Breast epithelium (tissue), 4 donors: Measurements from ENCODE around the gene UGT2B28. TPM values are rescaled to one million over a fixed set of nuclear protein-coding genes. Genes with fewer than 3 reads are reported as not detected.
"Not testable (repeated sequence)": the region's sequence is repeated elsewhere in the genome, so short reads cannot be mapped to it uniquely, and the experiment has no call there.

ENCODE experiments used
- DNase-seq, 2 donors: peaks; one replicate each; pipeline ENCODE4 v3.0.0-alpha.2; 2019; ENCODE audit warnings: low spot score in 2 of 2
- H3K27ac ChIP-seq, 2 donors: fragments of 200-600 bp; sonication (generic) in 1 of 2; one replicate each; pipeline ENCODE4 v1.5.1; 2016 to 2019; ENCODE audit warnings: mild to moderate bottlenecking in 1 of 2
- H3K27me3 ChIP-seq, 2 donors: fragments of 200-600 bp; sonication (generic) in 1 of 2; one replicate each; pipeline versions ENCODE4 v1.5.1 to v1.6.0; 2017 to 2019; ENCODE audit warnings: control low read depth in 1 of 2, mild to moderate bottlenecking in 1 of 2
- H3K36me3 ChIP-seq: fragments of 200-600 bp; one replicate; pipeline ENCODE4 v1.5.1; 2019
- H3K4me1 ChIP-seq, 2 donors: fragments of 200-600 bp; sonication (generic); one replicate each; pipeline ENCODE4 v1.5.1; 2016 to 2019; ENCODE audit warnings: control low read depth in 1 of 2
- H3K4me3 ChIP-seq, 3 donors: fragments of 200-600 bp; sonication (generic); 1 replicate in 2 of 3; 2 replicates in 1 of 3; pipeline ENCODE4 v1.5.1; 2016 to 2019; ENCODE audit warnings: mild to moderate bottlenecking in 3 of 3, moderate library complexity in 2 of 3
- H3K9me3 ChIP-seq, 2 donors: fragments of 200-600 bp; sonication (generic) in 1 of 2; one replicate each; pipeline ENCODE4 v1.5.1; 2016 to 2019; ENCODE audit warnings: control low read depth in 1 of 2
- CTCF ChIP-seq, 3 donors: fragments of 450-650 bp; IDR thresholded peaks; one replicate each; pipeline ENCODE4 v1.5.1; 2016 to 2017; ENCODE audit warnings: antibody characterized with exemption in 3 of 3, mild to moderate bottlenecking in 3 of 3, moderate library complexity in 3 of 3
- POLR2A ChIP-seq: fragments of 450-650 bp; IDR thresholded peaks from one replicate; pipeline ENCODE4 v1.6.1; 2016; ENCODE audit warnings: antibody characterized with exemption, mild to moderate bottlenecking, moderate library complexity
- POLR2AphosphoS5 ChIP-seq, 3 donors: sonication (generic); formaldehyde crosslinking; IDR thresholded peaks; one replicate each; pipeline ENCODE4 v1.6.1; 2017; ENCODE audit warnings: antibody characterized with exemption in 3 of 3
- intact Hi-C: fragments of 100-400 bp; cut with DNase I; formaldehyde crosslinking; loops from one replicate; pipeline ENCODE4 v1.15.1; 2023; ENCODE audit warnings: low total_unique reads
- total RNA-seq, 3 donors: library from RNA; depleted of rRNA; stranded (reverse); fragments of >200 nt; gene quantifications; one replicate each; pipeline ENCODE4 v1.1.0, GENCODE V29; 2016

UGT2B28 gene
- total RNA-seq, 3 donors from 2014 or later, result 1.9 to 2.0 TPM; not detected in 1

DNA sequence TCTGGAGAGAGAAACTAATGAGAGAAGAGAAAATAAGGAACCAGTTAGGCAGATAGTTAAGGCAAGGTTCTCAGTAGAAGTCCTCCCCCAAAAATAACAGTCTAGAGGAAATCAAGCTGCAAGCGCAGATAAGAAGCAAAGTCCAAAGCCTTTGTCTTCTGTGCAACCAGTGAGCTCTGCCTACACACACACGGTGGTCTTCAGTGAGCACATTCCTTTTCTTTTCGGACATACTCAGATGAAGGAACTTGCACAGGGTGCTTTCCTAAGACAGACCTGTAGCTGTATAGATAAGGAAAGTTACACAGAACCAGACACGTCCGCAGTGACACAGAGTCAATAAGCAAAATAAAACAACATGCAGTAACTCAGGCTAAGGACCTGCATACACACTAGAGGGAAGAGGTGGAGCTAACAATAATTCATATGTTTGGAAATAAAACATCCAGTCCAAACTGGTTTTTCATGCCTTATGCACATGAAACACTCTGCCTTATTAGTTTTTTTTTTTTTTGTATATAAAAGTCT lies 29.3 kb downstream of the UGT2B28 start:
- H3K36me3 ChIP-seq, H3K27ac ChIP-seq, H3K27me3 ChIP-seq, H3K9me3 ChIP-seq, H3K4me1 ChIP-seq, H3K4me3 ChIP-seq, DNase-seq, intact Hi-C loops: not testable (repeated sequence)

GRCh38 chr4:69310262-69310661 lies 30.0 kb downstream of the UGT2B28 start:
- H3K9me3 ChIP-seq, H3K27me3 ChIP-seq, H3K4me3 ChIP-seq, H3K36me3 ChIP-seq, intact Hi-C loops, H3K27ac ChIP-seq, DNase-seq, H3K4me1 ChIP-seq: not testable (repeated sequence)

DNA sequence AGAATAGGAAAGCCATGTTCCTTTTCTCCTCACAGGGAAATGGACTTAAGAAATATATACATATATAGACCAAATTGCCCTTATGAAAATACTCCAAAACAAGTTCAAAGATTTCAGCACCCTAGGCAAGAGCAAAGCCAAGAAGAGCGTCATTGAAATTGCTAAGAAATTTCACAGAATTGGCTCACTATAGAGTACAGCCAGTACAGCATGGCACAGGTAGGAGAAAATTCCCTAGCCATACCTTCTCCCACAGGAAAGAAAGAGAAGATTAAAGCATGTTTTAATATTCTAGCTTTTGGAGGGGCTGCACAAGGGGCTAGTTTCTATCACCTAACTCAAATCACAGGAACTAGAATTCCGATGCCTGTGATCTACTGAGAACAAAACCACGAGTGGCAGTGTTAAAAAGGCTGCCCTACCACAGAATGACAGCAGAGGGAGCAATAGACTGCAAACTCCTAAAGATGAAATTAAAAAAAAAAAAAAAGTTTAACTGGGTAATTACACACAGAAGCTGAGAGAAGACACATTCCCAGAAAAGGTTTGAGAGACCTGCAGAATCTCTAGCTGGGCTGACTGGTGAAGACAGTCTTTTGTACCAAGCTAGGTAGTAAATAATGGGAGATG lies 37.5 kb downstream of the UGT2B28 start:
- H3K9me3 ChIP-seq, H3K36me3 ChIP-seq, H3K27me3 ChIP-seq, H3K27ac ChIP-seq, DNase-seq, H3K4me1 ChIP-seq, H3K4me3 ChIP-seq, intact Hi-C loops: not testable (repeated sequence)
- peak in 2 of 3 donors; percentile 11 to 24 for TF ChIP-seq CTCF (IDR thresholded peaks at IDR 0.05)

DNA sequence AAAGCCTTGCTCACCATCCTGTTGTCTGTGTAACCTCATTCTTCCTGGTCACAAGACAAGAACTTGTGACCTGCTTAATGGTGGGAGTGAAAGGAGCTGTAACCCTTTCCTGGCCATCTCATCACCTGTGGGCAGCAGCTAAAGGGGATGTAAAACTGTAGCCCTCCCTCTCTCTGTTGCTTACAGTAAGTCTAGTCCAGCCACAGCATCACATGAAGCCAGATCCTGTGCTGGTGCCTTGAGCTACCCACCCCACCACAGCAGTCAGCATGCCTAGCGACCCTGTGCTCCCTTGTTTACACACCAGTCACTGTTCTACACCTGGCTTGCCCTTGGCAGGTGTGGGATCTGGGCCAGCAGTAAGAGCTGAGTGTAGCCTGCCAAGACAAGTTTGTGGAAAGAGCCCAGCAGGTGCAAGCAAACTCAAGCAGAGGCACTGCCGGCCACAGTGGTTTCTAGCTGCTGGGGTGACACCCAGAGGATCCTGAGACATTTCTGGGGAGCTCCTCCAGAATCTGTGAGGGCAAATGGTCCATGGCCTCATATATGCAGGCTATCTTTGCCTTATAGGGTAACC lies 41.0 kb downstream of the UGT2B28 start:
- intact Hi-C loops, result no loop called here
- TF ChIP-seq POLR2AphosphoS5 (IDR thresholded peaks at IDR 0.05) (no peak), CTCF (IDR thresholded peaks at IDR 0.05) (no peak), POLR2A (no peak)
- Histone ChIP-seq H3K9me3 (no peaks in the 10 kb centered on the region), H3K4me1 (no peaks in the 10 kb centered on the region), H3K27ac (no peak overlapping the region), H3K4me3 (no peak overlapping the region), H3K27me3 (no peaks in the 10 kb centered on the region), H3K36me3 (no peaks in the 10 kb centered on the region)
- peak; percentile 30 to 56 for DNase-seq

GRCh38 chr4:69322055-69322454 lies 41.8 kb downstream of the UGT2B28 start:
- Histone ChIP-seq H3K9me3 (no peaks in the 10 kb centered on the region), H3K27ac (no peak overlapping the region), H3K4me3 (no peak overlapping the region), H3K36me3 (no peaks in the 10 kb centered on the region), H3K27me3 (no peaks in the 10 kb centered on the region), H3K4me1 (no peaks in the 10 kb centered on the region)
- no peak for DNase-seq
- intact Hi-C loops, result no loop called here
- TF ChIP-seq CTCF (IDR thresholded peaks at IDR 0.05), result no peak
- no peak for TF ChIP-seq POLR2AphosphoS5 (IDR thresholded peaks at IDR 0.05)
- no peak for TF ChIP-seq POLR2A

- intact Hi-C loops, result no loop called here
- no peak for DNase-seq
- no peak overlapping the region for H3K4me3 ChIP-seq
- H3K4me1 ChIP-seq, result no peaks in the 10 kb centered on the region
- no peak for TF ChIP-seq CTCF (IDR thresholded peaks at IDR 0.05)
- no peaks in the 10 kb centered on the region for H3K9me3 ChIP-seq
- no peak overlapping the region for H3K27ac ChIP-seq
- H3K27me3 ChIP-seq, result no peaks in the 10 kb centered on the region
- no peaks in the 10 kb centered on the region for H3K36me3 ChIP-seq
These were observed 43.0 kb downstream of the UGT2B28 start for GRCh38 chr4:69323284-69323683.
